ENCODE measurements around the gene LAPTM5. TPM values are rescaled to one million over a fixed set of nuclear protein-coding genes. Genes with fewer than 3 reads are reported as not detected.

The LAPTM5 gene
- total RNA-seq, 1 donor from 2014 or later = 0.77 TPM

- Histone ChIP-seq H3K27me3 (ENCODE audit: insufficient read depth, low read length) (peaks cover 11% of the 10 kb centered on the region), H3K27ac (ENCODE audit: low read depth, low read length) (no peak overlapping the region), H3K4me3 (ENCODE audit: insufficient read depth, low read depth, low read length) (no peak overlapping the region), H3K9ac (ENCODE audit: low read length) (no peak overlapping the region), H3K4me1 (ENCODE audit: insufficient read depth, low read length) (peaks cover 6% of the 10 kb centered on the region), H3K4me2 (ENCODE audit: low read length) (no peak overlapping the region), H3K79me2 (ENCODE audit: insufficient read depth, low read length) (no peaks in the 10 kb centered on the region), H4K20me1 (ENCODE audit: insufficient read depth, low read length) (peaks cover 6% of the 10 kb centered on the region), H3K9me3 (ENCODE audit: insufficient read depth, low read depth, low read length) (no peaks in the 10 kb centered on the region), H2AFZ (ENCODE audit: low read depth, low read length) (no peak overlapping the region), H3K36me3 (ENCODE audit: insufficient read depth, low read length) (no peaks in the 10 kb centered on the region)
- no peak for FAIRE-seq
- H3K9me3 Mint-ChIP-seq (ENCODE audit: unreplicated experiment) = peaks cover 2% of the 10 kb centered on the region
- H3K4me3 Mint-ChIP-seq (ENCODE audit: unreplicated experiment) = no peak overlapping the region
- no peak for TF ChIP-seq EZH2 (IDR thresholded peaks at IDR 0.05; ENCODE audit: insufficient read depth, low read length)
- TF ChIP-seq, protein P1, sequence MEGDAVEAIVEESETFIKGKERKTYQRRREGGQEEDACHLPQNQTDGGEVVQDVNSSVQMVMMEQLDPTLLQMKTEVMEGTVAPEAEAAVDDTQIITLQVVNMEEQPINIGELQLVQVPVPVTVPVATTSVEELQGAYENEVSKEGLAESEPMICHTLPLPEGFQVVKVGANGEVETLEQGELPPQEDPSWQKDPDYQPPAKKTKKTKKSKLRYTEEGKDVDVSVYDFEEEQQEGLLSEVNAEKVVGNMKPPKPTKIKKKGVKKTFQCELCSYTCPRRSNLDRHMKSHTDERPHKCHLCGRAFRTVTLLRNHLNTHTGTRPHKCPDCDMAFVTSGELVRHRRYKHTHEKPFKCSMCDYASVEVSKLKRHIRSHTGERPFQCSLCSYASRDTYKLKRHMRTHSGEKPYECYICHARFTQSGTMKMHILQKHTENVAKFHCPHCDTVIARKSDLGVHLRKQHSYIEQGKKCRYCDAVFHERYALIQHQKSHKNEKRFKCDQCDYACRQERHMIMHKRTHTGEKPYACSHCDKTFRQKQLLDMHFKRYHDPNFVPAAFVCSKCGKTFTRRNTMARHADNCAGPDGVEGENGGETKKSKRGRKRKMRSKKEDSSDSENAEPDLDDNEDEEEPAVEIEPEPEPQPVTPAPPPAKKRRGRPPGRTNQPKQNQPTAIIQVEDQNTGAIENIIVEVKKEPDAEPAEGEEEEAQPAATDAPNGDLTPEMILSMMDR (IDR thresholded peaks at IDR 0.05; ENCODE audit: insufficient read depth, low read depth, low read length) = no peak
- peaks cover 10% of the 10 kb centered on the region for H3K27me3 Mint-ChIP-seq (ENCODE audit: low read depth, unreplicated experiment)
- no peak overlapping the region for H3K27ac Mint-ChIP-seq (ENCODE audit: unreplicated experiment)
- peaks cover 9% of the 10 kb centered on the region for H3K4me1 Mint-ChIP-seq (ENCODE audit: low read depth, unreplicated experiment)
- no peak for DNase-seq (ENCODE audit: low read depth)
- peaks cover 3% of the 10 kb centered on the region for H3K36me3 Mint-ChIP-seq (ENCODE audit: low read depth, unreplicated experiment)
Measured at GRCh38 chr1:30715886-30716285, 41.7 kb downstream of the LAPTM5 start.

GRCh38 chr1:30715216-30715615 lies 42.4 kb downstream of the LAPTM5 start:
- H3K36me3 ChIP-seq (ENCODE audit: insufficient read depth, low read length) = no peaks in the 10 kb centered on the region
- no peak for DNase-seq (ENCODE audit: low read depth)
- no peaks in the 10 kb centered on the region for H3K79me2 ChIP-seq (ENCODE audit: insufficient read depth, low read length)
- Mint-ChIP-seq H3K36me3 (ENCODE audit: low read depth, unreplicated experiment) (peaks cover 3% of the 10 kb centered on the region), H3K27me3 (ENCODE audit: low read depth, unreplicated experiment) (peaks cover 10% of the 10 kb centered on the region), H3K27ac (ENCODE audit: unreplicated experiment) (no peak overlapping the region), H3K9me3 (ENCODE audit: unreplicated experiment) (peaks cover 2% of the 10 kb centered on the region), H3K4me1 (ENCODE audit: low read depth, unreplicated experiment) (peaks cover 9% of the 10 kb centered on the region), H3K4me3 (ENCODE audit: unreplicated experiment) (peak overlapping the region; percentile 62)
- no peaks in the 10 kb centered on the region for H3K9me3 ChIP-seq (ENCODE audit: insufficient read depth, low read depth, low read length)
- H3K9ac ChIP-seq (ENCODE audit: low read length) = no peak overlapping the region
- no peak for FAIRE-seq
- peaks cover 6% of the 10 kb centered on the region for H4K20me1 ChIP-seq (ENCODE audit: insufficient read depth, low read length)
- H3K4me3 ChIP-seq (ENCODE audit: insufficient read depth, low read depth, low read length) = no peak overlapping the region
- TF ChIP-seq EZH2 (IDR thresholded peaks at IDR 0.05; ENCODE audit: insufficient read depth, low read length) = no peak
- TF ChIP-seq, protein P1 (IDR thresholded peaks at IDR 0.05; ENCODE audit: insufficient read depth, low read depth, low read length) = peak; percentile 37
- H3K27me3 ChIP-seq (ENCODE audit: insufficient read depth, low read length) = peaks cover 18% of the 10 kb centered on the region
- no peak overlapping the region for H3K4me2 ChIP-seq (ENCODE audit: low read length)
- H3K4me1 ChIP-seq (ENCODE audit: insufficient read depth, low read length) = peaks cover 6% of the 10 kb centered on the region
- no peak overlapping the region for H2AFZ ChIP-seq (ENCODE audit: low read depth, low read length)
- no peak overlapping the region for H3K27ac ChIP-seq (ENCODE audit: low read depth, low read length)

DNA sequence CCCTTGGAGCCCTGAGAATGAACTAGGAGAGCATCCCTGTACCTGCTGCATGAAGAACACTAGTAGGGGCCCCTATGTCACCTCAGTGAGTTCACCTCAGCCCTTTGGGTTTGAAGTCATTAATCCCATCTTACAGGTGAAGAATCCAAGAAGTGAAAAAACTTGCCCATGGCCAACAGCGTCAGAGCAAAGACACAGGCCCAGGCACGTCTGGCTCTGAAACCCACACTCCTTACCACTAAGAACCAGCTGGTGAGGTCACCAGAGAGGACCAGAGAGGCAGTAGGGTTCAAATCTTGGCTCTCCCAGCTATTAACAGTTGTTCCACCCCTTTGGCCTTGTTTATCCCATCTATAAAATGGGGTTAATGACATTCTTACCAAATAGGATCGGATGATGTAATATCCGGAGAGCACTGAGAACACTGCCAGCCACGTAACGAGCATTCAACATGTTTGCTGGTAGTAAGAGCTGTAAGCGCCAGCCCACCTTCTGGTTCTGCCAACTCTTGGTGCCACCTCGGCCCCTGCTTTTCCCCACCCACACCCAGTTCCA lies 43.0 kb downstream of the LAPTM5 start:
- no peak overlapping the region for H2AFZ ChIP-seq (ENCODE audit: low read depth, low read length)
- TF ChIP-seq, protein P1 (IDR thresholded peaks at IDR 0.05; ENCODE audit: insufficient read depth, low read depth, low read length) = no peak
- TF ChIP-seq EZH2 (IDR thresholded peaks at IDR 0.05; ENCODE audit: insufficient read depth, low read length) = no peak
- no peaks in the 10 kb centered on the region for H3K36me3 ChIP-seq (ENCODE audit: insufficient read depth, low read length)
- H3K4me1 ChIP-seq (ENCODE audit: insufficient read depth, low read length) = peaks cover 6% of the 10 kb centered on the region
- Mint-ChIP-seq H3K36me3 (ENCODE audit: low read depth, unreplicated experiment) (peaks cover 3% of the 10 kb centered on the region), H3K27ac (ENCODE audit: unreplicated experiment) (no peak overlapping the region), H3K4me3 (ENCODE audit: unreplicated experiment) (no peak overlapping the region), H3K27me3 (ENCODE audit: low read depth, unreplicated experiment) (peaks cover 16% of the 10 kb centered on the region), H3K9me3 (ENCODE audit: unreplicated experiment) (peaks cover 2% of the 10 kb centered on the region), H3K4me1 (ENCODE audit: low read depth, unreplicated experiment) (peaks cover 9% of the 10 kb centered on the region)
- H3K9ac ChIP-seq (ENCODE audit: low read length) = no peak overlapping the region
- H3K9me3 ChIP-seq (ENCODE audit: insufficient read depth, low read depth, low read length) = no peaks in the 10 kb centered on the region
- FAIRE-seq = no peak
- peaks cover 3% of the 10 kb centered on the region for H4K20me1 ChIP-seq (ENCODE audit: insufficient read depth, low read length)
- no peak for DNase-seq (ENCODE audit: low read depth)
- no peak overlapping the region for H3K4me2 ChIP-seq (ENCODE audit: low read length)
- no peak overlapping the region for H3K27ac ChIP-seq (ENCODE audit: low read depth, low read length)
- H3K27me3 ChIP-seq (ENCODE audit: insufficient read depth, low read length) = peaks cover 22% of the 10 kb centered on the region
- H3K4me3 ChIP-seq (ENCODE audit: insufficient read depth, low read depth, low read length) = no peak overlapping the region
- H3K79me2 ChIP-seq (ENCODE audit: insufficient read depth, low read length) = no peaks in the 10 kb centered on the region
